Transverse colon (tissue), 4 donors: ENCODE results near the gene HOXB9. TPM values are rescaled to one million over a fixed set of nuclear protein-coding genes. Genes with fewer than 3 reads are reported as not detected.

Experiments
- DNase-seq: peaks from one replicate; pipeline ENCODE4 v3.0.0-alpha.2; 2019
- H3K27ac ChIP-seq, 4 donors: fragments of 200-600 bp; sonication (generic); 2 replicates each; pipeline ENCODE4 v1.5.1; 2016 to 2018; ENCODE audit warnings: inconsistent platforms in 4 of 4
- H3K27me3 ChIP-seq: fragments of 200-600 bp; sonication (generic); 2 replicates; pipeline ENCODE4 v1.5.1; 2017; ENCODE audit warnings: inconsistent platforms
- H3K36me3 ChIP-seq, 4 donors: fragments of 200-600 bp; sonication (generic); 2 replicates each; pipeline ENCODE4 v1.5.1; 2017 to 2019; ENCODE audit warnings: inconsistent platforms in 4 of 4
- H3K4me1 ChIP-seq, 4 donors: fragments of 200-600 bp; sonication (generic); 2 replicates each; pipeline ENCODE4 v1.5.1; 2017 to 2020; ENCODE audit warnings: inconsistent platforms in 4 of 4
- H3K4me3 ChIP-seq, 4 donors: fragments of 200-600 bp; sonication (generic); 1 replicate in 1 of 4; 2 replicates in 3 of 4; pipeline versions ENCODE4 v1.5.1 to v1.6.1; 2017 to 2019; ENCODE audit warnings: inconsistent platforms in 4 of 4
- H3K9me3 ChIP-seq, 2 donors: fragments of 200-600 bp; sonication (generic); 2 replicates each; pipeline ENCODE4 v1.5.1; 2017 to 2019; ENCODE audit warnings: inconsistent platforms in 2 of 2
- CTCF ChIP-seq, 5 experiments: fragments of 200-600 bp in 3 of 5; fragments of 450-650 bp in 2 of 5; sonication (generic) in 3 of 5; IDR thresholded peaks; 1 replicate in 2 of 5; 2 replicates in 3 of 5; pipeline ENCODE4 v1.5.1; 2016 to 2017; ENCODE audit warnings: antibody characterized with exemption in 5 of 5, inconsistent platforms in 3 of 5, mild to moderate bottlenecking in 2 of 5, moderate library complexity in 1 of 5
- EP300 ChIP-seq: sonication (generic); formaldehyde crosslinking; IDR thresholded peaks from one replicate; pipeline ENCODE4 v1.6.1; 2017; ENCODE audit warnings: antibody characterized with exemption, low read depth
- POLR2A ChIP-seq: fragments of 450-650 bp; IDR thresholded peaks from one replicate; pipeline ENCODE4 v1.6.1; 2016; ENCODE audit warnings: antibody characterized with exemption, mild to moderate bottlenecking, moderate library complexity
- POLR2AphosphoS5 ChIP-seq, 3 donors: sonication (generic); formaldehyde crosslinking; IDR thresholded peaks; one replicate each; pipeline ENCODE4 v1.6.1; 2016; ENCODE audit warnings: antibody characterized with exemption in 3 of 3
- WGBS, 2 donors: methylation state at CpG; one replicate each; pipeline ENCODE4 v1.1.5; 2018; ENCODE audit warnings: low coverage in 1 of 2; 5-methylcytosine and 5-hydroxymethylcytosine counted together
- in situ Hi-C, 4 donors: fragments of 200-750 bp; cut with MboI; loops; one replicate each; pipeline versions ENCODE4 v1.15.0 to v1.15.1; 2017; ENCODE audit warnings: low sequenced_read_pairs in 3 of 4, low pct_ligation_motif_present in 1 of 4, low pct_unique_long_range_greater_than_20kb in 1 of 4
- intact Hi-C: fragments of 100-400 bp; cut with DNase I; formaldehyde crosslinking; loops from one replicate; pipeline ENCODE4 v1.15.1; 2023; ENCODE audit warnings: low total_unique reads
- total RNA-seq, 4 donors: library from RNA; depleted of rRNA; stranded (reverse); fragments of >200 nt; gene quantifications; one replicate each; pipeline ENCODE4 v1.1.0, GENCODE V29; 2016

The HOXB9 gene
- total RNA-seq, 4 donors from 2014 or later: 19.8 to 54.3 (median 29.4) TPM

GRCh38 chr17:48628649-48629410 is 2.7 kb upstream of the HOXB9 start:
- H3K4me3 ChIP-seq: peak overlapping the region in 1 of 4 donors; percentile 66
- peak overlapping the region; percentile 86 to 93 (median 89) for H3K27ac ChIP-seq
- DNase-seq: peak; percentile 28
- no peaks in the 10 kb centered on the region for H3K9me3 ChIP-seq
- in situ Hi-C loops: no loop called here
- TF ChIP-seq EP300 (no peak), POLR2A (peak; percentile 6), CTCF (IDR thresholded peaks at IDR 0.05) (no peak), POLR2AphosphoS5 (IDR thresholded peaks at IDR 0.05) (no peak)
- peaks cover 99% of the 10 kb centered on the region for H3K27me3 ChIP-seq
- H3K36me3 ChIP-seq: no peaks in the 10 kb centered on the region
- 28 to 50% methylated on average over 1 to 5 of the region's 5 CpGs for WGBS, 2 donors
- intact Hi-C loops: no loop called here
- peaks cover 12 to 80% (median 72%) of the 10 kb centered on the region in 4 donors for H3K4me1 ChIP-seq

DNA sequence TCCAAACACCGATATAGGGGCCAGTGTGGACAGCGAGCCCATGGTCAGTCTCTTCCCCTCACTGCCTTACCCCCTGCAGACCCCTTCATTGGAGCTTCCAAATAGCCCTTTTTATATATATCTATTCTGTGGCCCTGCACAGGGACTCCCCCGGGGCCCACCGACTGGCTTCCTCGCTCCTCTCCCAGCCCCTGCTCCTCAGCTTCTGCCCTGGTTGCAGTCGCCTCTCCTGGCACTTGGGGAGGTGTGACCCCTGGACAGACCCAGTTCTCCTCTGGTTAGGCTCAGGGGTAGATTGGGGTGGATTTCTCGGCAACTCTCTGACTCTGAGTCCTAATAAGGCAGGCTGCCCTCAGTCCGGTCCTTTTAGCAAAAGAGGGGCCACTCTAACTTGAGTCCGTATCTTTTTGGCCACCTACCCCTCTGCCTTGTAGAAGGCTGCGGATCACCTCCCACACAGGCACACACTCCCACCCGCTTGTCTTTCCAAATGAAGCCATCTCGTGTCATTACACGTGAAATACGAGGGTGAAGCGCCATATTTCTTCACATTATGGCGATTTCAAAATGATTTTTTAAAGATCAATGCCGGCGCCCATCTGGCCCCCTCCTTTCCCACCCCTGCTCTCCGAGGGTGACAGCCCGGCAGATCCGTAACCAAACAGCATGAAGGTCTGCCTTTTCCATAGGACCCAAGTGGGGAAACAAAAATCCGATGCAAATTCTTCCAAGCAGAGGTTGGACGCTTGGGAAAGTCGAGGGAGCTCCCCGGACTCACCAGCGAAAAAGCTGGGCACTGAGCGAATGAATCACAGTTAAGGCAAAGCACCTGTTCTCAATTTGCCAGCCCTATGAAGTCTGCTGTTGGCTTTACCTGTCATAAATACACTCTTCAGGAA is 1.7 kb upstream of the HOXB9 start:
- Histone ChIP-seq H3K4me1 (peaks cover 12 to 74% (median 64%) of the 10 kb centered on the region in 4 donors), H3K4me3 (peak overlapping the region in 1 of 4 donors; percentile 66), H3K27ac (peak overlapping the region; percentile 86 to 93 (median 89)), H3K9me3 (no peaks in the 10 kb centered on the region), H3K36me3 (no peaks in the 10 kb centered on the region), H3K27me3 (peaks cover 99% of the 10 kb centered on the region)
- intact Hi-C loops (no loop called here), in situ Hi-C loops (no loop called here)
- TF ChIP-seq EP300: no peak
- TF ChIP-seq POLR2AphosphoS5 (IDR thresholded peaks at IDR 0.05): peak in 1 of 3 donors; percentile 26
- 15 to 25% methylated on average over 11 to 27 of the region's 27 CpGs for WGBS, 2 donors
- DNase-seq: peak; percentile 19

GRCh38 chr17:48627118-48627597 is 1.0 kb upstream of the HOXB9 start:
- Histone ChIP-seq H3K4me3 (peak overlapping the region in 3 of 4 donors; percentile 35 to 66 (median 50)), H3K27ac (peak overlapping the region; percentile 86 to 93 (median 89)), H3K9me3 (no peaks in the 10 kb centered on the region), H3K27me3 (peaks cover 99% of the 10 kb centered on the region), H3K4me1 (peaks cover 12 to 69% (median 60%) of the 10 kb centered on the region in 4 donors), H3K36me3 (no peaks in the 10 kb centered on the region)
- peak; percentile 7 for DNase-seq
- WGBS, 2 donors: 24 to 28% methylated on average over 5 of the region's 5 CpGs
- TF ChIP-seq POLR2A: no peak
- no peak for TF ChIP-seq EP300
- TF ChIP-seq POLR2AphosphoS5 (IDR thresholded peaks at IDR 0.05): no peak
- no peak for TF ChIP-seq CTCF (IDR thresholded peaks at IDR 0.05)
- intact Hi-C loops: no loop called here
- in situ Hi-C loops: no loop called here

DNA sequence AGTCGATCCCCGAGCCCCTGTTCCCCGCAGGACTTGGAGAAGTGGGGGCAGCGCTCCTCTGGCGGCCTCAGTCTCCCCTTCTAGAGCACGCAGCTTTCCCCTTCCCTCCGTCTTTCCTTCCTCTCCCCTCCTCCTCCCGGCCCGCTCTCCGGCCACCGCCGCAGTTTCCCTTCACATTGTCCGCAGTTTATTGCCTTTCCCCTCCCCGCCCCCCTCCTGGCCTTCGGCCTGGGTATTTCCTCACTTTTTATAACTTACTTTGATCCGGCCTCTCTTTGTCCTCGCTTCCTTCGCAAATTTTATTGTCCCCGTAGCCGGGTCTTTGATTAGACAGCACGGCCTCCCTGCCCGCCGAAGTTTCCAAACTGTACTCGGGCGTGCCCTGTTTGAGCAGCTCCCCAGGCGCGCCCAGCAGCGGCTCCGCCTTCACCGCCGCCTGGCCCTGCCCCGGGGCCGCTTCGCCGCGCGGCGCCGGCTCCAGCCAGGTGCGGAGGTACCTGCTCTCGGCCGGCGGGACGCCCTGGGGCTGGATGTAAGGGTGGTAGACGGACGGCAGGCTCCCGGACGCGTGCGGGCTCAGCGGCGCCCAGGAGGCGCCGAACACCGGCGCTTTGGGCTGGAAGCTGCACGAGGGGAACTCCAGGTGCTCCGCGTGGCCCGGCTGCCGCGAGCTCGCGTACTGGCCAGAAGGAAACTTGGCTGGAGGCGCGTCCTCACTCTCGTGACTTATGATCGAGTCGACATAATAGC is 488 bp downstream of the HOXB9 start:
- Histone ChIP-seq H3K4me3 (peak overlapping the region; percentile 22 to 66 (median 42)), H3K9me3 (no peaks in the 10 kb centered on the region), H3K4me1 (peaks cover 12 to 70% (median 57%) of the 10 kb centered on the region in 4 donors), H3K36me3 (no peaks in the 10 kb centered on the region), H3K27ac (peak overlapping the region; percentile 86 to 93 (median 89)), H3K27me3 (peaks cover 100% of the 10 kb centered on the region)
- TF ChIP-seq CTCF (IDR thresholded peaks at IDR 0.05) (no peak), POLR2A (peak; percentile 80), EP300 (no peak), POLR2AphosphoS5 (IDR thresholded peaks at IDR 0.05) (peak; percentile 24 to 79 (median 75))
- WGBS, 2 donors: 0 to 1% methylated on average over 6 to 69 of the region's 69 CpGs
- DNase-seq: peak; percentile 89
- intact Hi-C loops: no loop called here
- in situ Hi-C loops: no loop called here
